ENCODE measurements around the gene SLC6A19. TPM values are rescaled to one million over a fixed set of nuclear protein-coding genes. Genes with fewer than 3 reads are reported as not detected.
"Not testable (repeated sequence)": the region's sequence is repeated elsewhere in the genome, so short reads cannot be mapped to it uniquely, and the experiment has no call there.

SLC6A19 gene
- total RNA-seq, 4 donors from 2014 or later = 9.9 to 934 (median 516) TPM

DNA sequence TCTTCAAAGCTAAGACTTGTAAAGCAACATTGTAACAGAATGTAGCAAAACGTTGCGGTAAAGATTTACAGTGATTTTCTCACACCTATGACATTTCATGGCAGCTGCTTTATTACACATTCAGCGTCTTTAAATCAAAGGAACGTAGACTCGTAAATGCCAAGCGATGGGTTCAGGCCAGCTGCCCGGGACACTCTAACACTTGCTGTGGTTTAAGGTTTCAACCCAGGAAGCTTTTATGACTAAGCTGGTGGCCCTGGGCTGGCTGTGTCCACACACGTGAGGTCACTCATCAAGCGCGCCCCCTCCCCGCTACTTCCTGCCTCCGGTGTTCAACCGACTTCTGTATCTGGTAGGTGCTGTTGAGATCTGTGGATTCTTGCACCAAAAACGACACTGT is 26.3 kb downstream of the SLC6A19 start:
- H3K4me1 ChIP-seq = no peaks in the 10 kb centered on the region
- no peaks in the 10 kb centered on the region for H3K27me3 ChIP-seq
- no peak overlapping the region for H3K27ac ChIP-seq

DNA sequence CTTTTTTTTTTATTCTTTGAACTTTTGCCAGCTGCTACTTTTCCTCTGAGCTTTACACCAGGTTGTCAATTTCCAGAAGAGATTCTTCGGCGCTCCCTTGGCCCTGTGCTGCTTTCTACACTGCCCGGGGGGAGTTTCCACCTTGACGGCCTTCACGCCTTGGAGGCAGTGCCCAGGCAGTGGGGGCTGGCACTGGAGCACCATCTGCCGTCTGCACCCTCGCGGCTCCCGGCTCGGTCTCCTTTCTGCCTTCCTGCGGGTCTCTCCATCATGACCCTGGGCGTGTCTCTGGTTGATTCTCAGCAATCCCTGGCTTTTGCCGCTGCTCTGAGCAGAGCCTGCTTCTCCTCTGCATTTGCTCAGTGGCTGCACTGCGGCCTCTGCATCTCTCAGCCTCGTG is 26.7 kb downstream of the SLC6A19 start:
- DNase-seq = no peak
- TF ChIP-seq, protein P1, sequence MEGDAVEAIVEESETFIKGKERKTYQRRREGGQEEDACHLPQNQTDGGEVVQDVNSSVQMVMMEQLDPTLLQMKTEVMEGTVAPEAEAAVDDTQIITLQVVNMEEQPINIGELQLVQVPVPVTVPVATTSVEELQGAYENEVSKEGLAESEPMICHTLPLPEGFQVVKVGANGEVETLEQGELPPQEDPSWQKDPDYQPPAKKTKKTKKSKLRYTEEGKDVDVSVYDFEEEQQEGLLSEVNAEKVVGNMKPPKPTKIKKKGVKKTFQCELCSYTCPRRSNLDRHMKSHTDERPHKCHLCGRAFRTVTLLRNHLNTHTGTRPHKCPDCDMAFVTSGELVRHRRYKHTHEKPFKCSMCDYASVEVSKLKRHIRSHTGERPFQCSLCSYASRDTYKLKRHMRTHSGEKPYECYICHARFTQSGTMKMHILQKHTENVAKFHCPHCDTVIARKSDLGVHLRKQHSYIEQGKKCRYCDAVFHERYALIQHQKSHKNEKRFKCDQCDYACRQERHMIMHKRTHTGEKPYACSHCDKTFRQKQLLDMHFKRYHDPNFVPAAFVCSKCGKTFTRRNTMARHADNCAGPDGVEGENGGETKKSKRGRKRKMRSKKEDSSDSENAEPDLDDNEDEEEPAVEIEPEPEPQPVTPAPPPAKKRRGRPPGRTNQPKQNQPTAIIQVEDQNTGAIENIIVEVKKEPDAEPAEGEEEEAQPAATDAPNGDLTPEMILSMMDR (IDR thresholded peaks at IDR 0.05) = no peak
- no peak for TF ChIP-seq POLR2A (IDR thresholded peaks at IDR 0.05)
- H3K27ac ChIP-seq = no peak overlapping the region
- no peak overlapping the region for H3K4me3 ChIP-seq
- no peaks in the 10 kb centered on the region for H3K36me3 ChIP-seq
- H3K9me3 ChIP-seq = no peaks in the 10 kb centered on the region
- H3K4me1 ChIP-seq = no peaks in the 10 kb centered on the region
- H3K27me3 ChIP-seq = no peaks in the 10 kb centered on the region

More for the DNA sequence above, 26.3 kb downstream of the SLC6A19 start:
- TF ChIP-seq, protein P1 (IDR thresholded peaks at IDR 0.05) = no peak
- no peak for TF ChIP-seq POLR2A (IDR thresholded peaks at IDR 0.05)
- H3K4me3 ChIP-seq = no peak overlapping the region
- no peaks in the 10 kb centered on the region for H3K9me3 ChIP-seq
- no peak for DNase-seq
- no peaks in the 10 kb centered on the region for H3K36me3 ChIP-seq

DNA sequence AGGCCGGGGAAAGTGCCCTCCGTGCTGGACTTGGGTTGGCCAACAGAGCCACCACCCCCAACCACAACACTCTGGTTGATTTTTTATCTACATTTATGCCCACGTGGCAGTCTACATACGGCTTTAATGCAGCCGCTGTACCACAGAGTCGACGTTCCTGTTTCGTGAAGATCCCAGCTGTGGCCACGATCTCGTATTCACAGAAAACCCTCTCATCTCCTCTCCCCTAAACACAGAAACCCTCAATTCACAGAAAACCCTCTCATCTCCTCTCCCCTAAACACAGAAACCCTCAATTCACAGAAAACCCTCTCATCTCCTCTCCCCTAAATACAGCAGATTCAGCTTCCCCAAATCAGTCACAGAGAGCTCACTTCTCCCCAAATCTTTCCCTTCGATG is 27.6 kb downstream of the SLC6A19 start:
- H3K9me3 ChIP-seq, H3K4me3 ChIP-seq, H3K27ac ChIP-seq, H3K36me3 ChIP-seq, H3K27me3 ChIP-seq, H3K4me1 ChIP-seq, DNase-seq: not testable (repeated sequence)

DNA sequence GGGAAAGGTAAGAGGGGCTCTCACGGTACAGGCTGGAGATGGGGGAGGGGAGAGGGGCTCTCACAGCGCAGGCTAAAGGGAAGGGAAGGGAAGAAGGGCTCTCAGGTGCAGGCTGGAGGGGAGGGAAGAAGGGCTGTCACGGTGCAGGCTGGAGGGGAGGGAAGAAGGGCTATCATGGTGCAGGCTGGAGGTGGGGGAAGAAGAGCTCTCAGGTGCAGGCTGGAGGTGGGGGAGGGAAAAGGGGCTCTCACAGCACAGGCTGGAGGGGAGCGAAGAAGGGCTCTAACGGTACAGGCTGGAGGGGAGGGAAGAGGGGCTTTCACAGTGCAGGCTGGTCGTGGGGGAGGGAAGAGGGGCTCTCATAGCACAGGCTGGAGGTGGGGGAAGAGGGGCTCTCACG is 28.4 kb downstream of the SLC6A19 start:
- H3K27me3 ChIP-seq = no peaks in the 10 kb centered on the region
- no peak for DNase-seq
- no peak for TF ChIP-seq POLR2A (IDR thresholded peaks at IDR 0.05)
- TF ChIP-seq, protein P1 (IDR thresholded peaks at IDR 0.05) = no peak
- no peaks in the 10 kb centered on the region for H3K36me3 ChIP-seq
- no peak overlapping the region for H3K4me3 ChIP-seq
- no peaks in the 10 kb centered on the region for H3K4me1 ChIP-seq
- H3K27ac ChIP-seq = no peak overlapping the region
- H3K9me3 ChIP-seq = peaks cover 0 to 3% (median 0%) of the 10 kb centered on the region in 4 donors

DNA sequence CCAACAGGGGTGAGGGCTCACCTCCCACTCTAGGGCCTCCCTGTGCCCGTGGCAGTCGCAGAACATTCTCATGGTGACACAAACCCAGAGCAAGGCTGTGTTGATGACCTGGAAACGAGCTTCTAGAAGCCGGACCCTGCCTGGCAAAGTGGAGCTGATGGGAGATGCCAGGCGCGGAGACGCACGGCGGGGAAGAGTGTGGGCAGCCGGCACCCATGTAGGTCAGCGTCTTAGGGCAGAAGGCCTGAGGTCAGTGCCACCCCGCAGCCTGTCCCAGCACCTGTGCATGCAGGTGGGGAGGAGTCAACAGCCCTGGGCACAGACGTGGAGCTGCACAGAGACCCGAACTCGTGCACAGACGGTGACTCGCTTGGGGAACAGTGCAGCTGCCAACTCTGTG is 29.2 kb downstream of the SLC6A19 start:
- Histone ChIP-seq H3K27ac (no peak overlapping the region), H3K4me3 (no peak overlapping the region), H3K36me3 (no peaks in the 10 kb centered on the region), H3K9me3 (peaks cover 0 to 11% (median 0%) of the 10 kb centered on the region in 4 donors), H3K4me1 (no peaks in the 10 kb centered on the region), H3K27me3 (no peaks in the 10 kb centered on the region)
- DNase-seq = no peak
- TF ChIP-seq POLR2A (IDR thresholded peaks at IDR 0.05) = no peak
- TF ChIP-seq, protein P1 (IDR thresholded peaks at IDR 0.05) = no peak

DNA sequence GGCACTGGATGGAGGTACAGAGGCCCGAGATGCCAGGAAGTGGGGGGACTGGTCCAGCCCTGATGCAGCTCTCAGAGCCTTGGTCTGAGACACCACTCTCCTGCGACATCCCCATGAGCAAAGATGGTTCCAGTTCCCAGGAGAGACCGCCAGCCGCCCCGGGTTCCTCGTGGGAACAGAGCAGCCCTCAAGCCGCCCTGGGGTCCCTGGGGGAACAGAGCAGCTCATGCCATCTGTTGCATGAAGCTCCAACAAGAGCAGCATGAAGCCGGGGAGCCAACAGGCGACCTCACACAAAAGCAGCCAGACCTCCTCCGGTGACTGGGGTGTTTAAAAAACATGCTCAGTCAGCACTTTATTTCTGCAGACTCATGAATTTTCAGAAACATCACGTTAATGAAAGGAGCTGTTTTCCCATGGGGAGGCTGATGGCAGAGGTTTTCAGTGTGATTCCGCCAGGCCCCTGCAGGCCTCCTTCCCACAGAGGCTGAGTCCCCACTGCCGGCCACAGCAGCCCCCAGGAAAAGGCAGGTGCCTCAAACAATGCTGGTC is 30.0 kb downstream of the SLC6A19 start:
- H3K36me3 ChIP-seq = no peaks in the 10 kb centered on the region
- H3K4me1 ChIP-seq = no peaks in the 10 kb centered on the region
- TF ChIP-seq, protein P1 (IDR thresholded peaks at IDR 0.05) = no peak
- H3K4me3 ChIP-seq = no peak overlapping the region
- H3K27me3 ChIP-seq = no peaks in the 10 kb centered on the region
- H3K27ac ChIP-seq = no peak overlapping the region
- H3K9me3 ChIP-seq = peaks cover 0 to 11% (median 0%) of the 10 kb centered on the region in 4 donors
- no peak for DNase-seq

Data from Peyer's patch (tissue), 4 donors.